DMS153 (cell line): ENCODE data around the gene CHN1.

Experiments
- DNase-seq: peaks from one replicate; lab custom pipeline; 2025; lab: John Stamatoyannopoulos, UW

The CHN1 gene

DNA sequence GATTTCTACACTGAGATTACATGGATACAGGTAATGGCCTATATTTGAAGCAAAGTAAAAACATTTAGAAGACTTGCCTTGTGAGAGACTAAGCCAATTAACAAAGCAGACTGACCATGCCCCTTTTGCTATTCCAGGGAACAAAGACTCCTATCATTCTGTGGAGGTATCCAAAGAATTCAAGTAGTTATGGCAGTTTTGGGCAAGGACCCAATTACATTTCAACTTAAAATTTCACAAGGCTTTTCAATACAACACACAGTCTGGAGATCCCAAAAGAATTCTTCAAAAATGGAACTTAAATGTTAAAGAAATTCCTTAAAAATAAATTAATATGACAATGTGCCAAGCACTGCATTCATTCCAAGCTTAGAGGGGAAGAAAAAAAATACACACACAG, 131.7 kb downstream of the CHN1 start:
- no peak for DNase-seq

DNA sequence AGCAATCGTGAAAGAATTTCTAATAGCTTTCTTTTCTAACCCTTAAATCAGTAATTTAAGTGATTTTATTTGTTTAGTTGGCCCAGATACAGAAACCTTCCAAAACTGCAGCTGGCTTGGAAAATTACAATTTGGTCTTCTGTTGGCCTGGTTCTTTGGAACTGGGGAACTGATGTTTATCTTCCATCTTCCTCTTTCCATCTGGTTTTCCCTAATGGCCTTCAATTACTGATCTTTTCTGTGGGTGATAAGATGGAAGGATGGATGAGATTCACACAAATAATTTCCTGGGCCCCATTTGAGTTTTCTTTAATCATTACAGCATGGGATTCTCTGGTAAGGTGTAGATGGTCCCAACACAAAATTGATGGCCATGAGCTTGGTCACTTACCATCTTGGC, 134.4 kb downstream of the CHN1 start:
- DNase-seq, result no peak

DNA sequence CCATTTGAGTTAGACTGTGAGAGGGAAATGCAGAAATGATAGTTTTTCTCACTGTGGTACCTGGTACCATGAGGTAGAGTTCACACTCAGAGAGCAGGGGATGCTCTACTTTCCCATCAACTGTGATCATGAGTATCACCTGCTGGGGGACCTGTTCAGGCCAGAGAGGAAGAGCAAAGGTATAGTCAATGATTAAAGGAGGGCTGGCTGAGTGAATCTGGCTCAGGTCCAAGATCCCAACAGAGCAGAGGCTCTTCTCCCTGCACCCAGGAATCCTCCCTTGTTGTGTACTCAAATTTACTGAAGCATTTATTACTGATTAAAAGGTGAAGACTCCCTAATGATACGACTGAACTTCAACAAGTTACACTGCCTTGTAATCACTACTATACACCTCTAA, 136.3 kb downstream of the CHN1 start:
- DNase-seq, result no peak

DNA sequence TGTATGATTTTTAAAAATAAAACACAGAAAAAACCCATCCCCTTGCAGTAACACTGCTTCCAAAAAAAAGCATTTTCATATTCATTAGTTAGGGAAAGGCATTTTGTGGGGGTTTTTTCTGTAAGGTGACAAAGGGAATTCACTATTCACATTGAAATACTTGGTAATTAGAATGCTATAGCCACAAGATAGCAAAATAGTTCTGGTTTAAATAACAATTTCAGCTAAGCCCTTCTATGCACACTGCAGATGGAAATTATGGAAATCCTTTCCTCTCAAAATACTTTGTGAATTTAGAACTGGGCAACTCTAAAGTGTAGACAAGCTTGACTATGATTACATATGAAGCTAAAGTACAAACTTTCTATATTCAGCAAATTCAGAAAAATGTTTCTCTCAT, 138.8 kb downstream of the CHN1 start:
- no peak for DNase-seq

DNA sequence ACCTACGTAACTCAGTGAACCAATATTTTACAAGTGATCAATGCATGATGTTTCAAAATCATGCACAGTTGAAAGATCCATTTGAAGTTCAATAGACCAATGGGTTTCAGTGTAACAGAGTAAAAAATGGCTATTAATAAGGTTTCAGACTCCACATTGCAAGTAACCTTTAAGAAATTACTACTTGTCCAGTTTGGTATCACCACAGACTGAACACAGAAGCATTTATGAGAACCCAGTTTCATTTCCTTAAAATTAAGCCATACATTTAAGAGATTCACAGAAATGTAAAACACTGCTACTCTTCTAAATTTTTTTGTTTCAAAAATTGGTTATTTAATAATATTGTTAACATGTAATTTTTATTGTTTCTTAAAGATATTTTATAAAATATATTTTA, 142.0 kb downstream of the CHN1 start:
- no peak for DNase-seq

DNA sequence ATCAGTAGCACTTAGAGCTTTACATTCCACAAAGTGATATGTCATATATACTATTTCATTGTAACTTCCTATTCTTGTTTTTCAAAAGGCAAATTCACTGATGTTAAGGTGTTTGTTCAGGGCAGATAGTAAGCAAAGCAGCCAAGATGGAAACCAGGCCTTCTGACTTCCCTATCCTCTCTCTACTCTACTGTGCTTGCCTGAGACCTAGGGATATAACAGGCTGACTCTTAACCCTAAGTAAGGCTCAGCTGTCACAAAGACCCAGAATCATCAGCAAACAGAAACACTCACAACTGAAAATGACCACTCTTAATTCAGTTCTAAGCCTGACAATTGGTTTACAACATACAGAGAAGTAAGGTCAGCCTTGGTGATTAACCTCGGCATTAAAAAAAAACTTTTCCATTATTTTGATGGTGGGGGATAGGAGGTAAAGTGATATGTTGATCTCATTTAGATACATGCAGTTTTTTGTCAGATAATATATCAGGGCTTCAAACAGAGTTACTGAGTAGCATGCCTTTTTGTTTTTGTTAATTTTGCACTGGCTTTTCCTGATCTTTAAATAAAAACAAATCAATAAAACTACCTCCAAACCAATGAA, 145.5 kb downstream of the CHN1 start:
- DNase-seq, result no peak

DNA sequence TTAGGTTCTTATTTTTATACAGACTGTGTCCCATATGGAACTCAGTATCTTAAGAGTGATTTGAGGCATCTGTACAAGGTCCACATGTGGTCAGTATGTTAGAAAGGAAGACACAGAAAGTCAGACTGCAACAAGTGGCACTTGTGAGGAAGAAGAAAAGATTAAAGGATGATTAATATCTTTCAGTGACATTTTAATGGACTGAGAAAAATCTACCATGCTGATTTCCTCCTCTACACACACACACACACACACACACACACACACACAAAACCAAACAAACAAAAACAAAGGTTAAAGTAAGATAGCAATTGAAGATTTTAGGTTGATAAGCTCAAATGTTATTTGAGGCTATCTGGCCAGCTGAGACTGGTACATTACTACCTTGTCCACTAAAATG, 146.4 kb downstream of the CHN1 start:
- peak; percentile 3 for DNase-seq

DNA sequence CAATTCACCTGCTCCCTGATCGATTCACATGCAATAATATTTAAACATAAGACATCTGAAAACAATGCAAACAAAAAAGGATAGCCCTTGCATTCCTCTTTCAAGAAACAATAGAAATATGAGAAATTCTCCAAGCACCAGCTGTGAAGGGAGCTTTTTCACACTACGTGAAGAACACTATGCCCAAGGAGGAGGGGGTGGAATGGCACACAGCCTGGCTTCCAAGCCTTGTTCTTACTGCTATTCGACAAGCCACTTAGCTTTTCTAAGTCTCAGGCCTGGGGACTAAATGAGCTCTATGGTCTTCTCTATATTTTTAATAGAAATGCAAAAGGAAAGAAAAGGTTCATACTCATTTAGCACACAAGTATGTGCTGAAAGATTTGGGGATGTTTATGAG, 148.7 kb downstream of the CHN1 start:
- DNase-seq, result no peak

DNA sequence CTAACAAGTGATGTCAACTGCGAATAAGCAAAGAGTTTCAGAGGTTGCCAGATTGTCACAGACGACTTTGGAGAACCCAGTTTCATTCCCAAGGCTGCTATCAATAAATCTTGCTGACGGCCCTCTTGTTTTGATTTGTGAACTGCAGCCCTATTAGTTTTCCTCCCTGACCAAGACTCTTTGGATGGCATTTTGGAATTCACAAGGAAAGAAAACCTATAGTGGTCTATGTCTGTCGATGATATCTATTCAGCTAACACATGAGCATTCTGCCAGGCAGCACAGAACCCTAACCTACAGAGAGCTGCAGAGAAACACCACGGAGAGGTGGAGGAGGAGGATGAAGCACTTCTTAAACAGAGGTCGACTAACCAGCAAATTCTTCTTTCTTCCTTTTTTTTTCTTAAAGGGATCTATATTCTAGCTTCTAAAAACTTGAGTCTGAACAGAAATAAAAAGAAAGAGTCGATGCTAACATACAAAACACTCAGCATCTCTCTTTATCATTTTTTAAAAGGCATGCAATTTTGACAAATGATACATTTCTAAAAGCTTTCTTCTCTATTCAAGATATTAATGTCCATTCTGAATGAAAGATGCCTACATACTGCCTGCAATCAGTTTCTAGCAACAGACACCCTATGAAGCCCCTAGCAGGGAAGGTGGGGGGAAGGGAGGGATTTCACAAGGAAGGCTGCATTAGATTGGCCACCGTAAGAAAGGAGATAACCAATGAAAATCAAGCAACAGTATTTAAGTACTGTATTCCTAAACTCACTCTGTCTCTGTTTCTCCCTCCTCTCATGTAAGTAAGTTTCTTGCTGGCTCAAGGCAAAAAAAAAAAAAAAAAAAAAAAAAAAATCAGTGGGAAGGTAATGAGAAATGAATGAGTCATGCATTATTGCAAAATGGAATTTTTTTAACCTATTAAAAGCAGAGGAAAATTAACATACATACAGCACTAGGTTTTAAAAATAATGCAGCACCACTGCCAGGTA, 157.9 kb downstream of the CHN1 start:
- no peak for DNase-seq

DNA sequence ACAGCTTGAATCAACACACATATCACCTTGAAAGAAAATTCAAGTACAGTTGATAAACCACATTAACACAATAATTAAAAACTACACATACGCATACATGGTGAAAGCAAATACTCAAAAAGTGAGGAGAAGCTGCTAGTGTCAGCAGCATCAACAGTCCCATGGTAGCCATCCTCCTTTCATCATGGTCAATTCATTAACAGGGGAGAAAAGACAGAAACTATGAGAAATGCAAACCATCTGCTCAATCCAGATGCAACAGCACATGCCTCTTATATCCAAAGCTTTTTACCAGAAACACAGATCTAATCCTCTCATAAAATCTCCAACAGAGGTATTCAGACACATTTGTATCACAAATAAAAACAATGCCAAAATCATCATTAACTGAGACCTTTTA, 159.0 kb downstream of the CHN1 start:
- no peak for DNase-seq

DNA sequence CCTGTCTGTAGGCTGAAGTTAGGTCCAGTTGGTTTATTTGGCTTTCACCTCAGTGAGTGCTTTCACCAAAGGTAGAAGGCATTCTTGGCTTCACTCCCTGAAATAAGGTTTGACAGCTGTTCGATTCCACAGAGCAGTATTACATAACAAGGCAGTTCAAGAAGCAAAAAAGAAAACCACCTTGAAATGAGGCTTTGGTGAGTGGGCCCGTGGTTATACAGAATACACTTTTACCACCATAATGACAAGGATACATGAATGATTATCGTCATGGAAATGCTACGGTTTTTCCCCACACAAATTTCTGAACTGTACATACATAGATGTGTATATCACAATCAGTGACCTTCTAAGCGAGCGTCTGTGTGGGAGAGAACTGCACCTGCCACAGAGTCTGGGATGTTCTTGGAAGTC, 160.9 kb downstream of the CHN1 start:
- no peak for DNase-seq

DNA sequence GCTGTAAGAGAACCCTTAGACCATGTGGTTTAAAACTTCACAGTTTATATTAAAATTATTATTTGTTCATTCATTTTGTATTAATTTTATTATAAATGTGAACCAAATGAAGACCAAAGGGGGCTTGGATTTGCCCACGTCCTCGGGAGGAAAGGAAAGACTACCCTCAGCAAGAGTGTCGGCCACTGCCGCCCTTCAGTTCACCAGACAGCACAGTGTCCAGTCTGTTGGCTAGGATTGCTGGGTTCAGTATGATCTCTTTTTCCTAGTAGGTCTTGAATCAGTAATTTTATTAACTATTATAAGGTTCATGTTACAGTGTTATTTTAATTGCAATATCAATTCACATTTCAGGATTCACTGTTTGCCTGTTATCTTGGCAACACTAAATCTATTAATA, 162.7 kb downstream of the CHN1 start:
- DNase-seq, result no peak

DNA sequence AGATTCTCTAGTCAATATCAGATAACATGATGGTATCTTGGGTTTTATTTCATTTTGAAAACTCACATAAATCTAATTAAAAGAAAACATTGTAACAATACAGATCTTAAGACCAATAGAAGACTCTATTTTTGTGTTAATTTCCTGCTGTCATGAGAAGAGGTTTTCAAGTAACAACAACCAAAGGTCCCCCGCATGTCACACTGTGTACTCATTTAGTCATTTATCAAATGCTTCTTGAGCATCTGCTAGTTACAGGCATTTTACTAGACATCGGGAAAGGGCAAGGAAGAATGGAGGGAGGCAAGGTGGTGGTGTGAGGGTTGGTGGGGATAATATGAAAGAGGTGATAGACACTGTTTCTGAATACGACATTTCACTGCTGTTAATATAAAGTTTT, 163.2 kb downstream of the CHN1 start:
- no peak for DNase-seq

DNA sequence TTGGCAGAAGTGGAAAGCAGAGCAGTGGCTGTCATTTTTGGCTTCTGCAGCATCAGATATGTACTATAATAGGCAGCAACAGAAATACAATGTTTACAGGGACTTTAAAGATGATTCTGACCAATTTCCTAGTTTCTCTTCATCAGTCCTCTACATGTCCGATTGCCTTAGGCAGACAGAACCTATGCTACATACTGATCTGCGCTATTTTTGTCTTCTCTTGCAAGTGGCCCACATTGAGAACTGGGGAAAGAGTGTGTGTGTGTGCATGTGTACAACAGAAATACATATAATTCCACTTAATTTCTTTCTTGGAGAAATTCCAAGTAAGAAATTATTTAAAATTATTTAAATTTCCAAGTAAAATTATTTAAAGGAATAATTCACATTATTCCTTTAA, 163.8 kb downstream of the CHN1 start:
- DNase-seq, result no peak

DNA sequence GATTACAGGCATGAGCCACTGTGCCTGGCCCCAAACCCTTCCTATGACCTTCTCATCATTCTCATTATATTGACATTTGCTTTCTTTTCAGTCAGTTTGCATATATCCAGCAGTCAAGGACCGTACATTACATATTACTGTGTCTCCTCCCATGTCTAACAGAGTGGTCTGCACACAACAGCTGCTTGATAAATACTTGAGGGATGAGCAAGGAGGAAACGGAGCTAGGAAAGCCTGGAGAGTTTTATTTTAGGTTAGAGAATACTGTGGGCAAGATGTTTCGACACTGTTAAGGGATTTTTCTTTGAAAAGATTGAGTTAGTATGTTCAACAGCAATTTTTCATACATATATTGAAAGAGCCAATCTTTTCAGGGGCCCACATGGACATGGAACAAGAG, 164.7 kb downstream of the CHN1 start:
- no peak for DNase-seq

DNA sequence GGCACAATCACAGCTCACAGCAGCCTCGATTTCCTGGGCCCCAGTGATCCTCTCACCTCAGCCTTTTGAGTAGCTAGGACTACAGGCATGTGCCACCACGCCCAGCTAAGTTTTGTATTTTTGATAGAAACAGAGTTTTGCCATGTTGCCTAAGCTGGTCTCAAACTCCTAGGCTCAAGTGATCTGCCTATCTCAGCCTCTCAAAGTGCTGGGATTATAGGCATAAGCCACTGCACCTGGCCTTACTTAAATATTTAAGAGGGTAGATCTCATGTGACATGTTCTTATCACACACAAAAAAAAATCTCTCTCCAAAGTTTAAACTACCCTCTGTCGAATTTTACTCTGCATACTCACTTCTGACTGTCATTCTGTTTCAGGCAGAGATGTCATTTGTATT, 165.5 kb downstream of the CHN1 start:
- no peak for DNase-seq

DNA sequence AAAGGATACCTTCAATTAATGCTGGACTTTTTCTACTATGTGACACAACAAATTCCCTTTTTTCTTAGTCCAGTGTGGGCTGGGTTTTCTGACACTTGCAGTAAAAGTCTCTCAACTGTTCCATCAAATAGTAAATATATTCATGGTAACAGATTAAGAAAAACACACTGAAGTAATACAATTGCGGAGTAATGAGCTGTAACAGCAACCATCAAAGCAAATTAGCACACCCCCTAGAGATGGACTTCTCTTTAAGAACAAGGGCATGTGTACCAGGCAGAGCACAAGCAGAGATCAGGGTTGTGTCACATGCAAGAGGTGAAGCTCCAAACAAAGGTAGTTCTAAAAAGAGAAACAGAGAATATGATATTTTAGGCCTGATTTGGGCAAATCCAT, 168.2 kb downstream of the CHN1 start:
- DNase-seq, result no peak

DNA sequence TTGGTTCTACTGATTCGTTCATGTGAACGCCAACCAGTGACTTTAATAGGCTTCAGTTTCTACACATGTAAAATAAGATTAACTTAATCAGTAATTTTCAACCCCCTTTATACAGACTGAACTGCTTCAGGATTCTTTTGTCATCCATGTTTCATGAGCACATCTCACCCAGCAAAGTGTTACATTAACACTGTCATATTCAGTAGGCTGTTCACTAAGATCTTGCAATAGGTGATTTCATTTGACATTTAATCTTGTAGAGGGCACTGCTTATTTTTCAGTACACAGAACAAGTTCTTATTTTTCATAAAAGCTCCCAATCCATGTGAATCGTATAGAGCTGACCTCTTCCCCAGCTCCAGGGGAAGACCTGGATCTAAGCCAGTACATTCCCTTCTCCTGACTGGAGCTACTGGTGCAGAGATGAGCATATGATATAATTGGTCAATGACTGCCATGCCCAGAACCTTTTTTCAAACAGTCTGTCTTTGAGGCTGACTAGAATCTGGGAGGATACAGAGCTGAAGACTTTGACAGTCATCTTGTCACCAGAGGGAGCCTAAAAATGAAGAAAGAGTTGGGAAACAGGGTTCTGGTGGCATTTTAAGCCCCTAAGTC, 168.7 kb downstream of the CHN1 start:
- no peak for DNase-seq

DNA sequence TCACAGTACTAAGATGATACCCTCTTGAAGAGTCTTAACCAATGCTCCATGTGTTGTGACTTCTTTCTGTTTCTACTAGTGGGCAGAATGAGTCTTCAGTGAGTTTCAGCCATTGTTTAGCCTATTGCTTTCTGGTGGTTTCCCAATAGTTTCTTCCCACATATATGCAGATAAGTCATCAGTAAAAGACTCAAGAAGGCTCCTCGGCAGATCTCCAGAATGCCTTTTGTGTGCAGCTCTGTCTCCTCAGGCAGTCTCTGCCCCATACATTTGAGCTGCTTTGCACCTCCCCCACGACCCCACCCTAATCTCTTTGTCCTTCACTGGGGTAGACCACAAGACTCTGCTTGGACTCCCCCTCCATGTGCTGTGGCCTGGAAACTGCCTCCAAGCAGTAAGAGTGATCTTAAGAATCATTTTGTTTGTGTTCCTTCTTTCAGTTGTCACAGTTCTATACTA, 169.4 kb downstream of the CHN1 start:
- DNase-seq, result no peak

DNA sequence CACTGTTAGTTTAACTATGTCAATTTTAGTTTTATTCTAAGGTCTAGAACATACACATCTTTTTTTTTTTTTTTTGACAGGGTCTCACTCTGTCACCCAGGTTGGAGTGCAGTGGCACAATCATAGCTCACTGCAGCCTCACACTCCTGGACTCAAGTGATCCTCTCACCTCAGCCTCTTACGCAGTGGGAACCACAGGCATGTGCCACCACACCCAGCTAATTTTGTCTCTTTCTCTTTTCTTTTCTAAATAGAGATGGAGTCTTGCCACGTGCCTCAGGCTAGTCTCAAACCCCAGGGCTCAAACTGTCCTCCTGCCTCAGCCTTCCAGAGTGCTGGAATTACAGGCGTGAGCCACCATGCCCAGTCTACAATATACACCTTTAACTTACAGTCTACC, 171.4 kb downstream of the CHN1 start:
- DNase-seq, result no peak

DNA sequence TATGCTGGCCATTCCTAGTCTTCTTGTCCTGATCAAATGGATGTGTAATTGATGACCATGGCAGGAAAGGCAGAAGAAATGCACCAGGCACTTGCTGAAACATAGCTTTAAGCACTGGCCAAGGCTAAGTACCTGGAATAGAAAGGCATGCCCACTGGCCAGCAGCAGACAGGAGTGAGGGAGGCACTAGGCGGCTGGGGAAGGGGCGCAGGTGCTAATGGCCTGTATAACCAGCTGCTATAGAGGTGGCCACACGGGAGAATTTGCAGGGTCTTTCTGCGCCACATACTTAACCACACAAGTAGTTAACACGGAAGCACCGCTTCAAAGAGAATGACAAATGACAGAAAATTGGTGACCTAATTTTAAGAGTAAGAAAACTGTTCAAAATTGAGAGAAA, 174.6 kb downstream of the CHN1 start:
- no peak for DNase-seq

DNA sequence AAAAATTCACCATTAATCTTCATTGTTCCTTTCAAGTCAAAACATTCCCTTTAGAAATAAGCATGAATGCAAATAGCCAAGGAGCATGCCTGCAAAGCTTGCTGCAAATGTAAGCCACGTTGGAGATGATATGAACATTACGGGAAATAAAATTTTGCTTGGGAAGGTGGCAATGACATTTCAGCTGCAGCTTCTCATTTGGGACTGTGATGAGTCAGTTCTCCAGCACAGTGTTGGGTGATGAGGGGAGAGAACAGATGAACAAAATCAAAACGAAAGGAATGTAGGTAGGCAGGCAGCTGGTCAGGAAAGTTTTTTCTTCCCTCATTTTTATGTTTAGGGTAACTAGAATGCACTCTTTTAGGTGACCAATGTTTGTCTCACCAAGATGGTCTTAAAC, 175.6 kb downstream of the CHN1 start:
- DNase-seq, result no peak
